Measurements from ENCODE around the gene P2RY6. TPM values are rescaled to one million over a fixed set of nuclear protein-coding genes. Genes with fewer than 3 reads are reported as not detected.

Gene P2RY6
- total RNA-seq, 1 experiment from 2014 or later = not detected

DNA sequence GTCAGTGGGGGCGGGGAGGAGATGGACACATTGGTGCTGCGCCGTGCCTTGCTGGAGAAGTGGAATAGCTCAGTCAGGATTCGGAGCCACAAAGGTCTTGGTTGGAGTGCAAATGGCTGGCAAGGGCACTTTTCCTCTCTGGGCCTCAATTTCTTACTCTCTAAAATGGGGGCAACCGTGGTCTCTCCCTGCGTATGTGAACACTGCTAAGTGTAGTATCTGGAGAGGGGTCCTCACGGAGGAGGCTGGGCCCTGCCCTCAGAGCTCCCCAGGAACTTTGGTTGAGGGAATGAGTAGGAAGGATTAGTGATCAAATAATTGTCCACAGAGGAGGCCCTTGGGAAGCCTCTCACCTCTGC, 521 bp downstream of the P2RY6 start:
- H3K9me3 Mint-ChIP-seq = no peaks in the 10 kb centered on the region; a peak in 1 of 5 replicates
- peaks cover 4% of the 10 kb centered on the region for H3K27me3 Mint-ChIP-seq (ENCODE audit: low read depth)
- Histone ChIP-seq H3K9ac (ENCODE audit: extremely low read depth, insufficient read length, low read length) (no peak overlapping the region), H3K14ac (ENCODE audit: insufficient read depth, low read length) (no peak overlapping the region), H2BK15ac (ENCODE audit: low read depth, low read length) (no peak overlapping the region), H3K4ac (ENCODE audit: low read depth, low read length) (no peak overlapping the region), H2BK12ac (ENCODE audit: insufficient read length, low read depth, low read length) (no peak overlapping the region), H3K79me1 (ENCODE audit: insufficient read depth, low read depth, low read length, poor library complexity, severe bottlenecking) (no peaks in the 10 kb centered on the region), H4K5ac (ENCODE audit: insufficient read length, low read depth, low read length) (no peak overlapping the region), H2AFZ (ENCODE audit: low read length) (no peak overlapping the region), H3K27me3 (ENCODE audit: insufficient read depth, low read length) (no peaks in the 10 kb centered on the region), H2BK120ac (ENCODE audit: low read depth, low read length, poor library complexity, severe bottlenecking) (no peak overlapping the region), H4K8ac (replicated peaks; ENCODE audit: insufficient read length, low read depth, low read length) (no peak overlapping the region), H3K4me1 (ENCODE audit: insufficient read depth, low read length) (no peaks in the 10 kb centered on the region), H2AK5ac (ENCODE audit: insufficient read length, low read length) (no peak overlapping the region), H3K23ac (ENCODE audit: insufficient read length, low read depth, low read length) (no peak overlapping the region), H2BK20ac (ENCODE audit: low read depth, low read length, poor library complexity, severe bottlenecking) (no peak overlapping the region), H3K4me2 (ENCODE audit: insufficient read depth, insufficient read length, low read length) (no peak overlapping the region), H3T11ph (ENCODE audit: low read length) (no peak overlapping the region), H3K9me3 (ENCODE audit: control insufficient read depth, low read depth, low read length) (no peaks in the 10 kb centered on the region), H4K91ac (ENCODE audit: insufficient read length, low read depth, low read length) (no peak overlapping the region), H3K56ac (ENCODE audit: insufficient read length, low read depth, low read length) (no peak overlapping the region), H2BK5ac (ENCODE audit: insufficient read length, low read length) (no peak overlapping the region), H4K20me1 (ENCODE audit: control insufficient read depth, insufficient read depth, insufficient read length) (no peaks in the 10 kb centered on the region), H3K27ac (ENCODE audit: insufficient read length, low read depth, low read length) (no peak overlapping the region), H3K79me2 (ENCODE audit: insufficient read depth, low read length) (no peaks in the 10 kb centered on the region), H3K18ac (ENCODE audit: insufficient read length, low read depth, low read length) (no peak overlapping the region), H3K23me2 (ENCODE audit: insufficient read length, low read depth, low read length, poor library complexity, severe bottlenecking) (no peaks in the 10 kb centered on the region)
- DNase-seq = no peak
- WGBS (ENCODE audit: extremely low coverage, insufficient read length, low lambda C conversion rate) = no CpG with 5 or more reads among the region's 7 CpGs
- H3K4me1 Mint-ChIP-seq = peaks cover 32 to 48% of the 10 kb centered on the region in 2 experiments
- no peaks in the 10 kb centered on the region for H3K36me3 Mint-ChIP-seq (ENCODE audit: insufficient read depth in 1 of 3, low read depth in 3 of 3)
- TF ChIP-seq, protein P1, sequence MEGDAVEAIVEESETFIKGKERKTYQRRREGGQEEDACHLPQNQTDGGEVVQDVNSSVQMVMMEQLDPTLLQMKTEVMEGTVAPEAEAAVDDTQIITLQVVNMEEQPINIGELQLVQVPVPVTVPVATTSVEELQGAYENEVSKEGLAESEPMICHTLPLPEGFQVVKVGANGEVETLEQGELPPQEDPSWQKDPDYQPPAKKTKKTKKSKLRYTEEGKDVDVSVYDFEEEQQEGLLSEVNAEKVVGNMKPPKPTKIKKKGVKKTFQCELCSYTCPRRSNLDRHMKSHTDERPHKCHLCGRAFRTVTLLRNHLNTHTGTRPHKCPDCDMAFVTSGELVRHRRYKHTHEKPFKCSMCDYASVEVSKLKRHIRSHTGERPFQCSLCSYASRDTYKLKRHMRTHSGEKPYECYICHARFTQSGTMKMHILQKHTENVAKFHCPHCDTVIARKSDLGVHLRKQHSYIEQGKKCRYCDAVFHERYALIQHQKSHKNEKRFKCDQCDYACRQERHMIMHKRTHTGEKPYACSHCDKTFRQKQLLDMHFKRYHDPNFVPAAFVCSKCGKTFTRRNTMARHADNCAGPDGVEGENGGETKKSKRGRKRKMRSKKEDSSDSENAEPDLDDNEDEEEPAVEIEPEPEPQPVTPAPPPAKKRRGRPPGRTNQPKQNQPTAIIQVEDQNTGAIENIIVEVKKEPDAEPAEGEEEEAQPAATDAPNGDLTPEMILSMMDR (conservative IDR thresholded peaks at IDR 0.05) = no peak
- H3K27ac Mint-ChIP-seq = no peak overlapping the region
- no peak overlapping the region for H3K4me3 Mint-ChIP-seq

Measured in H9 (cell line).